Heart right ventricle (tissue), 16 donors: ENCODE results near the gene ZNF432. TPM values are rescaled to one million over a fixed set of nuclear protein-coding genes. Genes with fewer than 3 reads are reported as not detected.
"Not testable (repeated sequence)": the region's sequence is repeated elsewhere in the genome, so short reads cannot be mapped to it uniquely, and the experiment has no call there.

Experiments
- ATAC-seq, 8 donors: fragments of 200-7000 bp; cut with Tn5 transposase; one replicate each; pipeline ENCODE4 v1.9.1; 2020; ENCODE audit warnings: mild to moderate bottlenecking in 8 of 8, moderate library complexity in 8 of 8, moderate number of reproducible peaks in 1 of 8
- DNase-seq, 2 donors: peaks; one replicate each; pipeline ENCODE4 v3.0.0-alpha.2; 2020
- H3K27ac ChIP-seq, 10 donors: fragments of 200-600 bp; sonication (generic) in 2 of 10; one replicate each; pipeline versions ENCODE4 v1.5.0 to v1.8.0; 2020 to 2022; ENCODE audit warnings: mild to moderate bottlenecking in 3 of 10
- H3K27me3 ChIP-seq, 7 donors: fragments of 200-600 bp; one replicate each; pipeline ENCODE4 v1.8.0; 2021 to 2022; ENCODE audit warnings: mild to moderate bottlenecking in 2 of 7
- H3K36me3 ChIP-seq, 9 donors: fragments of 200-600 bp; sonication (generic) in 1 of 9; one replicate each; pipeline versions ENCODE4 v1.5.0 to v1.8.0; 2020 to 2022; ENCODE audit warnings: mild to moderate bottlenecking in 2 of 9
- H3K4me1 ChIP-seq, 9 donors: fragments of 200-600 bp; sonication (generic) in 1 of 9; one replicate each; pipeline versions ENCODE4 v1.5.0 to v1.8.0; 2020 to 2022; ENCODE audit warnings: mild to moderate bottlenecking in 4 of 9
- H3K4me3 ChIP-seq, 10 donors: fragments of 200-600 bp; sonication (generic) in 2 of 10; one replicate each; pipeline versions ENCODE4 v1.5.0 to v1.8.0; 2020 to 2022; ENCODE audit warnings: mild to moderate bottlenecking in 7 of 10, moderate library complexity in 2 of 10
- H3K9me3 ChIP-seq, 11 donors: fragments of 200-600 bp in 10 of 11; sonication (generic) in 2 of 11; one replicate each; pipeline versions ENCODE4 v1.5.0 to v1.8.0; 2013 to 2022; ENCODE audit warnings: mild to moderate bottlenecking in 2 of 11, control low read depth in 1 of 11, moderate library complexity in 1 of 11
- CTCF ChIP-seq, 9 donors: fragments of 200-600 bp; sonication (generic) in 2 of 9; IDR thresholded peaks; one replicate each; pipeline versions ENCODE4 v1.5.0 to v1.8.0; 2021 to 2022; ENCODE audit warnings: antibody characterized with exemption in 9 of 9, mild to moderate bottlenecking in 5 of 9, moderate library complexity in 1 of 9
- WGBS, 2 donors: extraction: QIAGEN DNeasy Blood & Tissue Kit; methylation state at CpG; one replicate each; pipeline ENCODE4 v1.1.7; 2013; ENCODE audit warnings: inconsistent platforms in 1 of 2; 5-methylcytosine and 5-hydroxymethylcytosine counted together
- intact Hi-C, 10 donors: fragments of 100-400 bp; cut with DNase I; formaldehyde crosslinking; loops; one replicate each; pipeline versions ENCODE4 v1.11.1 to v1.14.2; 2022
- polyA plus RNA-seq, 2 donors: library from polyadenylated mRNA; stranded (reverse); fragments of 200-250 nt; gene quantifications; one replicate each; pipeline ENCODE4 v1.2.3, GENCODE V29; 2013
- total RNA-seq, 10 donors: library from RNA; stranded (reverse); fragmentation: NEBNext Ultra II Directional in 3 of 10; extraction: Animal tissue kit (Norgen Biotek cat#: 25700) in 3 of 10; gene quantifications; one replicate each; pipeline versions ENCODE4 v1.2.1 to v1.2.4, GENCODE V29; 2021 to 2023
- donor health status: Arrhythmogenic right ventricular cardiomyopathy.
- donor health status: ischemic (EF 13 %, LVEDD 7.1; RV severe dilation, severe dysfunction).
- donor health status: healthy with polysubstance abuse.
- donor health status: DM: no; HTN: yes; CAD: no.
- donor health status: DM: no; HTN: no; CAD: no.
- donor health status: ischemic (EF 25% LVEDD 6.9; RV normal size, moderate dysfunction).
- donor health status: ischemic (EF 25% LVEDD 5.7; RV mildly dilated, moderate dysfunction).
- donor health status: healthy.
- donor health status: DM: yes; HTN: yes; CAD: no.
- donor health status: Ischemic cardiomyopathy.
- donor health status: ischemic (EF 35%, LVEDD 5.7; RV mildly dilated, moderate dysfunction).
- donor health status: nonischemic (EF 11% LVEDD 7.7; RV severe dilation, severe dysfunction).
- donor health status: DM: yes; HTN: yes; CAD: no.
- donor health status: PGD.
- donor health status: ischemic (EF 29% LVEDD 5.4; RV normal size, mild dysfunction).
- donor health status: nonischemic (EF 23%, LVEDD 6.1; RV moderate dilation, normal function).

Gene ZNF432
- total and polyA plus RNA-seq, 12 donors: 3.8 to 14.4 (median 8.7) TPM

- 98 to 99% methylated on average over 12 of the region's 12 CpGs for WGBS, 2 donors
- H3K27ac ChIP-seq: no peak overlapping the region
- peaks cover 0 to 97% (median 75%) of the 10 kb centered on the region in 11 donors for H3K9me3 ChIP-seq
- no peak for TF ChIP-seq CTCF (IDR thresholded peaks at IDR 0.05)
- DNase-seq: no peak
- H3K4me1 ChIP-seq: peaks cover 0 to 2% (median under 1%) of the 10 kb centered on the region in 9 donors
- no peak overlapping the region for H3K4me3 ChIP-seq
- intact Hi-C loops: no loop called here
- no peak for ATAC-seq
- peaks cover 14 to 77% (median 69%) of the 10 kb centered on the region in 9 donors for H3K36me3 ChIP-seq
- no peaks in the 10 kb centered on the region for H3K27me3 ChIP-seq
Measured at GRCh38 chr19:52034051-52034728, 14.4 kb downstream of the ZNF432 start.

GRCh38 chr19:52028780-52029123 is 19.9 kb downstream of the ZNF432 start:
- Histone ChIP-seq H3K9me3 (peaks cover 0 to 69% (median 33%) of the 10 kb centered on the region in 11 donors), H3K4me1 (peaks cover 0 to 21% (median 15%) of the 10 kb centered on the region in 9 donors), H3K27me3 (no peaks in the 10 kb centered on the region), H3K36me3 (peaks cover 0 to 46% (median 33%) of the 10 kb centered on the region in 9 donors), H3K4me3 (peak overlapping the region; percentile 47 to 88 (median 78)), H3K27ac (peak overlapping the region; percentile 24 to 94 (median 92))
- DNase-seq (no peak), ATAC-seq (peak; percentile 7 to 50 (median 30))
- WGBS, 2 donors: 15 to 19% methylated on average over 5 of the region's 5 CpGs
- intact Hi-C loops: loop anchor here in 4 of 10 donors (1.0 to 2.0 kb wide), 3 partner anchors 20 to 101 kb away; partner anchors contain the start of genes ZNF432 (in 4 of the 4), ZNF615 (in 2 of the 4) and ZNF613 (in 1 of the 4)
- no peak for TF ChIP-seq CTCF (IDR thresholded peaks at IDR 0.05)

GRCh38 chr19:52028027-52028779 is 20.4 kb downstream of the ZNF432 start, which contains the start of gene ZNF614:
Gene ZNF614, minus strand, starts transcription at chr19:52028379. Its CDS starts 2,634 bp downstream, at chr19:52025745.
- H3K4me3 ChIP-seq: peak within 1 kb of the TSS; percentile 47 to 88 (median 78)
- peak in 1 of 9 donors; percentile 16 for TF ChIP-seq CTCF (IDR thresholded peaks at IDR 0.05)
- H3K36me3 ChIP-seq: peaks cover 0 to 46% (median 33%) of the 10 kb centered on the region in 9 donors
- ATAC-seq (peak; percentile 98 to 99 (median 98)), DNase-seq (peak; percentile 86 to 90)
- intact Hi-C loops: loop anchor here in 4 of 10 donors (1.0 to 2.0 kb wide), 3 partner anchors 19 to 101 kb away; partner anchors contain the start of genes ZNF432 (in 4 of the 4), ZNF615 (in 2 of the 4) and ZNF613 (in 1 of the 4)
- H3K4me1 ChIP-seq: peaks cover 0 to 21% (median 15%) of the 10 kb centered on the region in 9 donors
- H3K27me3 ChIP-seq: no peaks in the 10 kb centered on the region
- peak within 1 kb of the TSS; percentile 24 to 94 (median 92) for H3K27ac ChIP-seq
- 0 to 1% methylated on average over 53 of the region's 53 CpGs for WGBS, 2 donors
- peaks cover 0 to 69% (median 28%) of the 10 kb centered on the region in 11 donors for H3K9me3 ChIP-seq

GRCh38 chr19:52026255-52026990 is 22.2 kb downstream of the ZNF432 start:
- not testable (repeated sequence) for DNase-seq, ATAC-seq, H3K27ac ChIP-seq, H3K27me3 ChIP-seq
- peaks cover 0 to 49% (median 45%) of the 10 kb centered on the region in 9 donors for H3K36me3 ChIP-seq
- H3K9me3 ChIP-seq: peaks cover 0 to 69% (median 10%) of the 10 kb centered on the region in 11 donors
- H3K4me3 ChIP-seq: peak overlapping the region in 1 of 10 donors; percentile 78
- peaks cover 0 to 21% (median 15%) of the 10 kb centered on the region in 9 donors for H3K4me1 ChIP-seq
- WGBS, 2 donors: 77 to 85% methylated on average over 15 of the region's 15 CpGs
- intact Hi-C loops: loop anchor here in 1 of 10 donors (2.0 kb wide), 1 partner anchor 24 kb away; no protein-coding TSS in a partner anchor

GRCh38 chr19:52024478-52024877 is 24.2 kb downstream of the ZNF432 start:
- H3K27ac ChIP-seq, DNase-seq, intact Hi-C loops, ATAC-seq, H3K27me3 ChIP-seq, H3K4me3 ChIP-seq: not testable (repeated sequence)
- WGBS, 2 donors: 90 to 92% methylated on average over 4 of the region's 4 CpGs
- peaks cover 0 to 67% (median 60%) of the 10 kb centered on the region in 9 donors for H3K36me3 ChIP-seq
- H3K9me3 ChIP-seq: peaks cover 0 to 69% (median 10%) of the 10 kb centered on the region in 11 donors
- H3K4me1 ChIP-seq: peaks cover 0 to 26% (median 17%) of the 10 kb centered on the region in 9 donors
